HCT116 (cell line): ENCODE measurements around the gene TBX4.

Experiments
- CEBPB ChIP-seq: IDR thresholded peaks from 2 replicates; pipeline ENCODE4 v1.6.1; 2012; ENCODE audit warnings: low read depth
- CTCF ChIP-seq, 3 experiments: fragments of 200-600 bp in 1 of 3; sonication (generic) in 1 of 3; IDR thresholded peaks in 2 of 3; conservative IDR thresholded peaks in 1 of 3; 2 replicates each; pipeline ENCODE4 v1.5.1; 2012 to 2017; ENCODE audit warnings: low read depth in 2 of 3, low read length in 2 of 3, antibody characterized with exemption in 1 of 3, borderline replicate concordance in 1 of 3, control low read depth in 1 of 3, mild to moderate bottlenecking in 1 of 3, mixed read lengths in 1 of 3, mixed run types in 1 of 3, moderate library complexity in 1 of 3; ENCODE audit not compliant: insufficient read depth in 1 of 3
- EZH2 ChIP-seq: fragments of 200-600 bp; sonication (generic); IDR thresholded peaks from 2 replicates; pipeline ENCODE4 v1.6.1; 2017; ENCODE audit warnings: antibody characterized with exemption, mixed run types
- FOSL1 ChIP-seq: IDR thresholded peaks from 2 replicates; pipeline ENCODE4 v1.6.1; 2012; ENCODE audit warnings: low read depth
- MAX ChIP-seq: IDR thresholded peaks from 2 replicates; pipeline ENCODE4 v1.6.1; 2012
- POLR2A ChIP-seq: IDR thresholded peaks from 2 replicates; pipeline ENCODE4 v1.7.0; 2011; ENCODE audit warnings: borderline replicate concordance; ENCODE audit not compliant: insufficient read depth, insufficient read length; ENCODE audit errors: extremely low read depth
- POLR2AphosphoS5 ChIP-seq: IDR thresholded peaks from 2 replicates; pipeline ENCODE4 v1.6.1; 2011; ENCODE audit warnings: mild to moderate bottlenecking, low read depth, low read length, moderate library complexity
- RAD21 ChIP-seq: IDR thresholded peaks from 2 replicates; pipeline ENCODE4 v1.6.1; 2012; ENCODE audit warnings: low read depth, mild to moderate bottlenecking
- ZNF274 ChIP-seq: fragments of 200-500 bp; sonication (Bioruptor generic); IDR thresholded peaks from 2 replicates; pipeline ENCODE4 v1.6.1; 2014; ENCODE audit warnings: mild to moderate bottlenecking, low read depth, low read length, inconsistent platforms

- TF ChIP-seq ZNF274 (no peak), FOSL1 (no peak), RAD21 (no peak), MAX (no peak), CEBPB (no peak), CTCF (IDR thresholded peaks at IDR 0.05 in 2 of 3, conservative IDR thresholded peaks at IDR 0.05 in 1 of 3; ENCODE audit: borderline replicate concordance in 1 of 3, insufficient read depth in 1 of 3, low read depth in 2 of 3, low read length in 2 of 3) (peak in 2 of 3 experiments; percentile 26 to 38; a peak in 3 of 6 replicates), EZH2 (no peak), POLR2AphosphoS5 (no peak), POLR2A (no peak)
Measured at GRCh38 chr17:61410141-61411010, 41.8 kb upstream of the TBX4 start.
